Measurements from ENCODE around the gene TMA16.

The TMA16 gene

GRCh38 chr4:163484906-163485305 lies 9.6 kb upstream of the TMA16 start:
- Histone ChIP-seq H2BK12ac (ENCODE audit: low read length in 2 of 2) (no peak overlapping the region), H3K4me3 (ENCODE audit: insufficient read depth in 1 of 2, low read depth in 1 of 2, low read length in 2 of 2) (no peak overlapping the region), H3K9ac (ENCODE audit: low read length) (no peak overlapping the region), H3K4me2 (ENCODE audit: low read length, poor library complexity, severe bottlenecking) (no peak overlapping the region), H3K18ac (ENCODE audit: low read depth in 1 of 2, low read length in 2 of 2) (no peak overlapping the region), H3K14ac (ENCODE audit: low read length in 2 of 2) (no peak overlapping the region), H3K27me3 (ENCODE audit: control insufficient read depth in 1 of 2, insufficient read depth in 1 of 2, low read length in 2 of 2) (no peaks in the 10 kb centered on the region), H2BK5ac (ENCODE audit: low read depth, low read length, poor library complexity, severe bottlenecking) (no peak overlapping the region), H3K79me1 (replicated peaks; ENCODE audit: low read length, poor library complexity, severe bottlenecking) (no peaks in the 10 kb centered on the region), H3K36me3 (ENCODE audit: control insufficient read depth in 1 of 2, insufficient read depth in 2 of 2, low read depth in 1 of 2, low read length in 2 of 2) (no peaks in the 10 kb centered on the region), H2AFZ (ENCODE audit: low read depth, low read length) (no peak overlapping the region), H3K23ac (ENCODE audit: low read length in 2 of 2) (no peak overlapping the region), H4K91ac (ENCODE audit: low read length) (no peak overlapping the region), H3K4me1 (ENCODE audit: control insufficient read depth, insufficient read depth, low read depth, low read length) (no peaks in the 10 kb centered on the region), H3K4ac (ENCODE audit: low read depth in 1 of 2, low read length in 2 of 2) (no peak overlapping the region), H2AK5ac (ENCODE audit: low read length, severe bottlenecking) (no peak overlapping the region), H2BK15ac (ENCODE audit: low read depth, poor library complexity, severe bottlenecking) (no peak overlapping the region), H3K9me3 (ENCODE audit: control insufficient read depth, low read length) (no peaks in the 10 kb centered on the region), H3K27ac (ENCODE audit: low read length, poor library complexity, severe bottlenecking) (no peak overlapping the region), H2BK120ac (ENCODE audit: low read depth, low read length) (no peak overlapping the region), H4K8ac (ENCODE audit: low read length) (peak overlapping the region; percentile 80)
- peak; percentile 59 for DNase-seq
- WGBS: 22% methylated on average over 4 of the region's 4 CpGs

GRCh38 chr4:163485589-163485988 lies 8.9 kb upstream of the TMA16 start:
- H3K79me1 ChIP-seq (replicated peaks; ENCODE audit: low read length, poor library complexity, severe bottlenecking): no peaks in the 10 kb centered on the region
- DNase-seq: no peak
- no peak overlapping the region for H3K9ac ChIP-seq (ENCODE audit: low read length)
- no peak overlapping the region for H3K23ac ChIP-seq (ENCODE audit: low read length in 2 of 2)
- no peaks in the 10 kb centered on the region for H3K27me3 ChIP-seq (ENCODE audit: control insufficient read depth in 1 of 2, insufficient read depth in 1 of 2, low read length in 2 of 2)
- H3K4me3 ChIP-seq (ENCODE audit: insufficient read depth in 1 of 2, low read depth in 1 of 2, low read length in 2 of 2): no peak overlapping the region
- peak overlapping the region in 1 of 2 experiments; percentile 38 for H3K18ac ChIP-seq (ENCODE audit: low read depth in 1 of 2, low read length in 2 of 2)
- no peak overlapping the region for H2BK5ac ChIP-seq (ENCODE audit: low read depth, low read length, poor library complexity, severe bottlenecking)
- no peak overlapping the region for H2BK15ac ChIP-seq (ENCODE audit: low read depth, poor library complexity, severe bottlenecking)
- 48% methylated on average over 2 of the region's 2 CpGs for WGBS
- no peak overlapping the region for H4K8ac ChIP-seq (ENCODE audit: low read length)
- H2AK5ac ChIP-seq (ENCODE audit: low read length, severe bottlenecking): no peak overlapping the region
- no peak overlapping the region for H3K14ac ChIP-seq (ENCODE audit: low read length in 2 of 2)
- H3K4me2 ChIP-seq (ENCODE audit: low read length, poor library complexity, severe bottlenecking): no peak overlapping the region
- H3K27ac ChIP-seq (ENCODE audit: low read length, poor library complexity, severe bottlenecking): no peak overlapping the region
- no peaks in the 10 kb centered on the region for H3K36me3 ChIP-seq (ENCODE audit: control insufficient read depth in 1 of 2, insufficient read depth in 2 of 2, low read depth in 1 of 2, low read length in 2 of 2)
- H4K91ac ChIP-seq (ENCODE audit: low read length): no peak overlapping the region
- H3K9me3 ChIP-seq (ENCODE audit: control insufficient read depth, low read length): no peaks in the 10 kb centered on the region
- no peaks in the 10 kb centered on the region for H3K4me1 ChIP-seq (ENCODE audit: control insufficient read depth, insufficient read depth, low read depth, low read length)
- no peak overlapping the region for H2BK12ac ChIP-seq (ENCODE audit: low read length in 2 of 2)
- no peak overlapping the region for H2AFZ ChIP-seq (ENCODE audit: low read depth, low read length)
- no peak overlapping the region for H3K4ac ChIP-seq (ENCODE audit: low read depth in 1 of 2, low read length in 2 of 2)
- no peak overlapping the region for H2BK120ac ChIP-seq (ENCODE audit: low read depth, low read length)

- Histone ChIP-seq H2BK12ac (ENCODE audit: low read length in 2 of 2) (no peak overlapping the region), H3K9me3 (ENCODE audit: control insufficient read depth, low read length) (no peaks in the 10 kb centered on the region), H3K4ac (ENCODE audit: low read depth in 1 of 2, low read length in 2 of 2) (no peak overlapping the region), H3K27ac (ENCODE audit: low read length, poor library complexity, severe bottlenecking) (no peak overlapping the region), H3K4me1 (ENCODE audit: control insufficient read depth, insufficient read depth, low read depth, low read length) (no peaks in the 10 kb centered on the region), H2BK15ac (ENCODE audit: low read depth, poor library complexity, severe bottlenecking) (no peak overlapping the region), H3K23ac (ENCODE audit: low read length in 2 of 2) (no peak overlapping the region), H3K14ac (ENCODE audit: low read length in 2 of 2) (no peak overlapping the region), H4K8ac (ENCODE audit: low read length) (peak overlapping the region; percentile 37), H3K4me3 (ENCODE audit: insufficient read depth in 1 of 2, low read depth in 1 of 2, low read length in 2 of 2) (no peak overlapping the region), H3K9ac (ENCODE audit: low read length) (no peak overlapping the region), H3K36me3 (ENCODE audit: control insufficient read depth in 1 of 2, insufficient read depth in 2 of 2, low read depth in 1 of 2, low read length in 2 of 2) (no peaks in the 10 kb centered on the region), H3K18ac (ENCODE audit: low read depth in 1 of 2, low read length in 2 of 2) (no peak overlapping the region), H3K4me2 (ENCODE audit: low read length, poor library complexity, severe bottlenecking) (no peak overlapping the region), H4K91ac (ENCODE audit: low read length) (no peak overlapping the region), H2AK5ac (ENCODE audit: low read length, severe bottlenecking) (no peak overlapping the region), H3K79me1 (replicated peaks; ENCODE audit: low read length, poor library complexity, severe bottlenecking) (no peaks in the 10 kb centered on the region), H2BK5ac (ENCODE audit: low read depth, low read length, poor library complexity, severe bottlenecking) (no peak overlapping the region), H2BK120ac (ENCODE audit: low read depth, low read length) (no peak overlapping the region), H3K27me3 (ENCODE audit: control insufficient read depth in 1 of 2, insufficient read depth in 1 of 2, low read length in 2 of 2) (no peaks in the 10 kb centered on the region), H2AFZ (ENCODE audit: low read depth, low read length) (no peak overlapping the region)
- DNase-seq: no peak
- 100% methylated on average over 1 of the region's 1 CpG for WGBS
Observed at GRCh38 chr4:163486321-163486720, 8.2 kb upstream of the TMA16 start.

GRCh38 chr4:163489929-163490328 lies 4.6 kb upstream of the TMA16 start:
- H3K4ac ChIP-seq (ENCODE audit: low read depth in 1 of 2, low read length in 2 of 2): no peak overlapping the region
- no peak overlapping the region for H2BK12ac ChIP-seq (ENCODE audit: low read length in 2 of 2)
- H4K8ac ChIP-seq (ENCODE audit: low read length): no peak overlapping the region
- no peak overlapping the region for H2BK5ac ChIP-seq (ENCODE audit: low read depth, low read length, poor library complexity, severe bottlenecking)
- H3K9me3 ChIP-seq (ENCODE audit: control insufficient read depth, low read length): no peaks in the 10 kb centered on the region
- no peaks in the 10 kb centered on the region for H3K4me1 ChIP-seq (ENCODE audit: control insufficient read depth, insufficient read depth, low read depth, low read length)
- no peak overlapping the region for H3K27ac ChIP-seq (ENCODE audit: low read length, poor library complexity, severe bottlenecking)
- no peak overlapping the region for H3K9ac ChIP-seq (ENCODE audit: low read length)
- WGBS: 87% methylated on average over 1 of the region's 1 CpG
- H3K4me2 ChIP-seq (ENCODE audit: low read length, poor library complexity, severe bottlenecking): no peak overlapping the region
- H3K36me3 ChIP-seq (ENCODE audit: control insufficient read depth in 1 of 2, insufficient read depth in 2 of 2, low read depth in 1 of 2, low read length in 2 of 2): no peaks in the 10 kb centered on the region
- no peak for DNase-seq
- no peak overlapping the region for H2BK15ac ChIP-seq (ENCODE audit: low read depth, poor library complexity, severe bottlenecking)
- H2AFZ ChIP-seq (ENCODE audit: low read depth, low read length): no peak overlapping the region
- no peak overlapping the region for H3K18ac ChIP-seq (ENCODE audit: low read depth in 1 of 2, low read length in 2 of 2)
- no peak overlapping the region for H3K14ac ChIP-seq (ENCODE audit: low read length in 2 of 2)
- no peak overlapping the region for H3K4me3 ChIP-seq (ENCODE audit: insufficient read depth in 1 of 2, low read depth in 1 of 2, low read length in 2 of 2)
- H2BK120ac ChIP-seq (ENCODE audit: low read depth, low read length): no peak overlapping the region
- no peaks in the 10 kb centered on the region for H3K79me1 ChIP-seq (replicated peaks; ENCODE audit: low read length, poor library complexity, severe bottlenecking)
- no peak overlapping the region for H4K91ac ChIP-seq (ENCODE audit: low read length)
- H2AK5ac ChIP-seq (ENCODE audit: low read length, severe bottlenecking): no peak overlapping the region
- no peaks in the 10 kb centered on the region for H3K27me3 ChIP-seq (ENCODE audit: control insufficient read depth in 1 of 2, insufficient read depth in 1 of 2, low read length in 2 of 2)
- H3K23ac ChIP-seq (ENCODE audit: low read length in 2 of 2): no peak overlapping the region

Measured in mesenchymal stem cell (in vitro differentiated cells and primary cell).